IPS-15b (cell line): ENCODE results near the gene AQP9.
A peak's percentile ranks its signal among the peaks of the same experiment; 100 is the strongest.
"Not testable (repeated sequence)": the region's sequence is repeated elsewhere in the genome, so short reads cannot be mapped to it uniquely, and the experiment has no call there.

ENCODE experiments used
- H3K27me3 ChIP-seq: one replicate; pipeline ENCODE4 v1.6.1; 2013; ENCODE audit warnings: low read length; ENCODE audit not compliant: control insufficient read depth, insufficient read depth
- H3K36me3 ChIP-seq: one replicate; pipeline ENCODE4 v1.6.1; 2013; ENCODE audit warnings: low read length; ENCODE audit not compliant: control insufficient read depth, insufficient read depth
- H3K4me1 ChIP-seq: one replicate; pipeline ENCODE4 v1.6.1; 2013; ENCODE audit warnings: mild to moderate bottlenecking, low read length; ENCODE audit not compliant: control insufficient read depth, insufficient read depth
- H3K4me3 ChIP-seq: one replicate; pipeline ENCODE4 v1.5.1; 2013; ENCODE audit warnings: low read depth, low read length
- H3K9ac ChIP-seq: one replicate; pipeline ENCODE4 v1.6.1; 2013; ENCODE audit warnings: low read depth, mild to moderate bottlenecking, low read length
- H3K9me3 ChIP-seq: one replicate; pipeline ENCODE4 v1.6.1; 2013; ENCODE audit warnings: mild to moderate bottlenecking, low read length; ENCODE audit not compliant: control insufficient read depth, insufficient read depth

AQP9 gene

DNA sequence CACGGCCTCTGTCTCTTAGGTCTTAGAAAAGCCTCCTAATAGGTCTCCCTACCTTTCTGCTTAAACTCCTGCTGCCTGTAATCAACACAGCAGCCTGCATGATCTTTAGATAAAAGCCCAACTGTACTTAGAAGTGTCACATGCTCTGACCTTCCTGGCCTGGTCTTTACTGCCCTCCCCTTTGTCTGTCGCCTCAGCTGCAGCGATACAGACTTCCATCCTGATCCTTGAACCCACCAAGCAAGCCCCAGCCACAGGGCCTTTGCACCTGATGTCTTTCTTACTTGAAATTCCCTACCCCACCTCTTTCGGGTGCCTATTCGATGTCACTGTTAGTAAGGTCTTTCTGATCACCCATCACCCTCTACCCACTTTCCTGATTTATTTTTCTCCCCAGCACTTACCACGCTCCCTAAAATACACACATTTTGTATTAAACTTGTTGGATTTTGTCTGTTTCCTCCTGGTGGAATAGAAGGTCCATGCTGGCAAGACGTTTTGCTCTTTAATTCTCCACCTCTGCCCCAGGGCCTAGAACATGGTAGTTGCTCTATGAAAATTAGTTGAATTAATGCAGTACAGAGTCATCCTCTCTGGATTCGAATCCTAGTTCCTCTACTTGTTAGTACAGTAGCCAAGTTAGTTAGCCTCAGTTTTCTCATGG, 51.1 kb downstream of the AQP9 start:
- Histone ChIP-seq H3K4me3 (no peak overlapping the region), H3K36me3 (no peaks in the 10 kb centered on the region), H3K27me3 (no peaks in the 10 kb centered on the region), H3K9me3 (no peaks in the 10 kb centered on the region), H3K4me1 (no peaks in the 10 kb centered on the region), H3K9ac (no peak overlapping the region)

DNA sequence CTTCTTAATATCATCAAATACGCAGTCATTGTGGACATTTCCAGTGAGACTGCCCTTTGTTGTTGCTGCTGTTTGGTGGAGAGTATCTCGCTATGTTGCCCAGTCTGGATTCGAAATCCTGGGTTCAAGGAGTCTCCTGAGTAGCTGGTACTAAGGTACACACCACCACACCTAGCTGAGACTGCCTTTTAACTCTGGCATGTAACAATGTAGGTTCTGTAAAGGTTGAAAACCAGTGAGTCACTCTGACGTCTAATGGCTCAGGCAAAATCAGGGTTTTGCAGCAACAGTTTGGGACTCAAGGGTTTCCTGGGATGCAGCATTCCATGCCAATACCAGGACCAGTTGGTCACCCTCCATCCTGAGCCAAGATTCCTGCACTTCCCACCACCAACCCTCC, 52.2 kb downstream of the AQP9 start:
- H3K36me3 ChIP-seq, result no peaks in the 10 kb centered on the region
- H3K27me3 ChIP-seq, result no peaks in the 10 kb centered on the region
- no peaks in the 10 kb centered on the region for H3K9me3 ChIP-seq
- H3K9ac ChIP-seq, result no peak overlapping the region
- H3K4me3 ChIP-seq, result no peak overlapping the region
- no peaks in the 10 kb centered on the region for H3K4me1 ChIP-seq

DNA sequence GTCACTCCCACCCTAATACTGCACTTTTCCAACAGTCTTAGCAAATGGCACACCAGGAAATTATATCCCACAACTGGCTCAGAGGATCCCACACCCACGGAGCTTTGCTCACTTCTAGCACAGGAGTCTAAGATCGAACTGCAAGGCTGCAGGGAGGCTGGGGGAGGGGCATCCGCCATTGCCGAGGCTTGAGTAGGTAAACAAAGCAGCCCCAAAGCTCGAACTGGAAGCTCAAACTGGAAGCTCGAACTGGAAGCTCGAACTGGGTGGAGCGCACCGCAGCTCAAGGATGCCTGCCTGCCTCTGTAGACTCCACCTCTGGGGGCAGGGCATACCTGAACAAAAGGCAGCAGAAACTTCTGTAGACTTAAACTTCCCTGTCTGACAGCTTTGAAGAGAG, 55.5 kb downstream of the AQP9 start:
- H3K27me3 ChIP-seq, H3K9ac ChIP-seq, H3K36me3 ChIP-seq, H3K9me3 ChIP-seq, H3K4me1 ChIP-seq: not testable (repeated sequence)
- peak overlapping the region; percentile 10 for H3K4me3 ChIP-seq

- Histone ChIP-seq H3K9me3 (no peaks in the 10 kb centered on the region), H3K9ac (no peak overlapping the region), H3K27me3 (no peaks in the 10 kb centered on the region), H3K36me3 (no peaks in the 10 kb centered on the region), H3K4me3 (no peak overlapping the region), H3K4me1 (no peaks in the 10 kb centered on the region)
Observed at GRCh38 chr15:58200739-58201138, 62.6 kb downstream of the AQP9 start.

GRCh38 chr15:58201516-58201915, 63.3 kb downstream of the AQP9 start:
- Histone ChIP-seq H3K9me3 (no peaks in the 10 kb centered on the region), H3K27me3 (no peaks in the 10 kb centered on the region), H3K4me1 (no peaks in the 10 kb centered on the region), H3K4me3 (no peak overlapping the region), H3K9ac (no peak overlapping the region), H3K36me3 (no peaks in the 10 kb centered on the region)

- Histone ChIP-seq H3K9ac (no peak overlapping the region), H3K4me1 (no peaks in the 10 kb centered on the region), H3K4me3 (no peak overlapping the region), H3K27me3 (no peaks in the 10 kb centered on the region), H3K9me3 (no peaks in the 10 kb centered on the region), H3K36me3 (no peaks in the 10 kb centered on the region)
Observed at GRCh38 chr15:58203537-58203936, 65.4 kb downstream of the AQP9 start.

DNA sequence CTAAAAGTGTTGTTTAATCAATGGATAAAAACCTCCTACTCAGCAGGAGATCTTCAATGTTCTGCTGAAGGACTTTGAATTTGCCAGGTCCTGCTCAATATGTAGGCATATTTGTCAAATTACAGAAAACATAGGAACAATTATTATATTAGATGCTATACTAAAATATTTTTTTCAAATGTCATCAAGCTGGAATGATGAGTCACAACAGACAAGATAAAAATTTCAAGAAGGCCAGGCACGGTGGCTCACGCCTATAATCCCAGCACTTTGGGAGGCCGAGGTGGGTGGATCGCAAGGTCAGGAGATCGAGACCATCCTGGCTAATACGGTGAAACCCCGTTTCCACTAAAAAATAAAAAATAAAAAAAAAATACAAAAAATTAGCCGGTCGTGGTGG, 68.0 kb downstream of the AQP9 start:
- Histone ChIP-seq H3K27me3 (no peaks in the 10 kb centered on the region), H3K9ac (no peak overlapping the region), H3K4me3 (no peak overlapping the region), H3K4me1 (no peaks in the 10 kb centered on the region), H3K36me3 (no peaks in the 10 kb centered on the region), H3K9me3 (no peaks in the 10 kb centered on the region)

DNA sequence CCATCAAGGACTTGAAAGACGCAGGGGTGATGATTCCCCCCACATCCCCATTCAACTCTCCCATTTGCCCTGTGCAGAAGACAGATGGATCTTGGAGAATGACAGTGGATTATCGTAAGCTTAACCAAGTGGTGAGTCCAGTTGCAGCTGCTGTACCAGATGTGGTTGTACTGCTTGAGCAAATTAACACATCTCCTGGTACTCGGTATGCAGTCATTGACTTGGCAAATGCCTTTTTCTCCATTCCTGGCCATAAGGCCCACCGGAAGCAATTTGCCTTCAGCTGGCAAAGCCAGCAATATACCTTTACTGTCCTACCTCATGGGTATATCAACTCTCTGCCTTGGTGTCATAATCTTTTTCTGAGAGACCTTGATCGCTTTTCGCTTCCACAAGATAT, 70.0 kb downstream of the AQP9 start:
- not testable (repeated sequence) for H3K36me3 ChIP-seq, H3K9ac ChIP-seq, H3K4me1 ChIP-seq, H3K27me3 ChIP-seq, H3K4me3 ChIP-seq, H3K9me3 ChIP-seq

DNA sequence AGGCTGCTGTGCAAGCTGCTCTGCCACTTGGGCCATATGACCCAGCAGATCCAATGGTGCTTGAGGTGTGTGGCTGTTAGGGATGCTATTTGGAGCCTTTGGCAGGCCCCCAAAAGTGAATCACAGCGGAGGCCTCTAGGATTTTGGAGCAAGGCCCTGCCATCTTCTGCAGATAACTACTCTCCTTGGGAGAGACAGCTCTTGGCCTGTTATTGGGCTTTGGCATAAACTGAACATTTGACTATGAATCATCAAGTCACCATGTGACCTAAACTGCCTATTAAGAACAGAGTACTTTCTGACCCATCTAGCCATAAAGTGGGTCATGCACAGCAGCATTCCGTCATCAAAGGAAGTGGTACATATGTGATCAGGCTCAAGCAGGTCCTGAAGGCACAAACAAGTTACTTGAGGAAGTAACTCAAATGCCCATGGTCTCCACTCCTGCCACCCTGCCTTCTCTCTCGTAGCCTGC, 70.9 kb downstream of the AQP9 start:
- H3K36me3 ChIP-seq, H3K9me3 ChIP-seq, H3K4me3 ChIP-seq, H3K4me1 ChIP-seq, H3K9ac ChIP-seq, H3K27me3 ChIP-seq: not testable (repeated sequence)

GRCh38 chr15:58210031-58210430, 71.8 kb downstream of the AQP9 start:
- H3K4me1 ChIP-seq, H3K9me3 ChIP-seq, H3K4me3 ChIP-seq, H3K9ac ChIP-seq, H3K36me3 ChIP-seq, H3K27me3 ChIP-seq: not testable (repeated sequence)

DNA sequence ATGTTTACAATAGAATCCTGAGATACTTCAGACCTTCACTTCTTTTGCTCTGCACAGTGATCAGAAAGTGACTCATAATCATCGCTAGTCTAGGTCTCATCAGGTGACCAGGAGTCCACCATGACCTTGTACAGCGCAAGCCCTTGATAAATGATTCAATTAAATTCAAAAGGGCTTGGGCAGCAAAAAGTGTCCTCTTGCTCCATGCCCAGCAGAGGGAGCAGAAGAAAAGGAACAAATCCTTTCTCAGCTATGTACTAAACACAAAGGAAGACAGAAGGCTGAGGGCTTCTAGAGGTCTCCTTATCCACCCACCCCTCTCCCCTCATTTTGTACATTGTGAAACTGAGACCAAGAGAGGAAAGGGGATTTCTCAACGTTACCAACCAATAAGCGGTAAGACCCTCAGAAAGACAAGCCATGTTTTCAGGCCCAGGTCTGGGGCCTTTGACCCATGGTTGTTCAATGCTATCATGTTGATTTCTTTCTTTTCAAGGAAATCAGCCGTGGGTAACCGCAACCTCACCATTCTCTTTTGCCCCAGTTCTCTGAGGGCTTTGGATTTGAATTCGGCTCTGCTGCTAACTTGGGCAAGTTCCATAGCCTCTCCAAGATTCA, 74.8 kb downstream of the AQP9 start:
- no peak overlapping the region for H3K9ac ChIP-seq
- no peaks in the 10 kb centered on the region for H3K4me1 ChIP-seq
- no peak overlapping the region for H3K4me3 ChIP-seq
- H3K27me3 ChIP-seq, result no peaks in the 10 kb centered on the region
- H3K9me3 ChIP-seq, result no peaks in the 10 kb centered on the region
- no peaks in the 10 kb centered on the region for H3K36me3 ChIP-seq

GRCh38 chr15:58213587-58214338, 75.6 kb downstream of the AQP9 start:
- H3K27me3 ChIP-seq, result no peaks in the 10 kb centered on the region
- no peaks in the 10 kb centered on the region for H3K36me3 ChIP-seq
- no peak overlapping the region for H3K9ac ChIP-seq

More at GRCh38 chr15:58213587-58214338, 75.6 kb downstream of the AQP9 start:
- Histone ChIP-seq H3K4me3 (no peak overlapping the region), H3K9me3 (no peaks in the 10 kb centered on the region), H3K4me1 (no peaks in the 10 kb centered on the region)
